GM19397 (cell line): ENCODE data around the gene TIMMDC1.
A peak's percentile ranks its signal among the peaks of the same experiment; 100 is the strongest.

Source experiments
- ATAC-seq: cut with Tn5 transposase; IDR thresholded peaks from one replicate; pipeline ENCODE4 v1.9.1; 2021; ENCODE audit warnings: mild to moderate bottlenecking, moderate library complexity; ENCODE audit not compliant: unreplicated experiment

TIMMDC1 gene, protein sequence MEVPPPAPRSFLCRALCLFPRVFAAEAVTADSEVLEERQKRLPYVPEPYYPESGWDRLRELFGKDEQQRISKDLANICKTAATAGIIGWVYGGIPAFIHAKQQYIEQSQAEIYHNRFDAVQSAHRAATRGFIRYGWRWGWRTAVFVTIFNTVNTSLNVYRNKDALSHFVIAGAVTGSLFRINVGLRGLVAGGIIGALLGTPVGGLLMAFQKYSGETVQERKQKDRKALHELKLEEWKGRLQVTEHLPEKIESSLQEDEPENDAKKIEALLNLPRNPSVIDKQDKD

GRCh38 chr3:119498186-119499011 lies at the start of gene TIMMDC1:
Gene TIMMDC1 (plus strand): TSS chr3:119498547. CDS start chr3:119498734, 187 bp downstream.
- ATAC-seq: peak; percentile 99

- ATAC-seq: no peak
Observed at GRCh38 chr3:119453822-119454221, 44.5 kb upstream of the TIMMDC1 start.

GRCh38 chr3:119456469-119456868 lies 41.9 kb upstream of the TIMMDC1 start:
- no peak for ATAC-seq

DNA sequence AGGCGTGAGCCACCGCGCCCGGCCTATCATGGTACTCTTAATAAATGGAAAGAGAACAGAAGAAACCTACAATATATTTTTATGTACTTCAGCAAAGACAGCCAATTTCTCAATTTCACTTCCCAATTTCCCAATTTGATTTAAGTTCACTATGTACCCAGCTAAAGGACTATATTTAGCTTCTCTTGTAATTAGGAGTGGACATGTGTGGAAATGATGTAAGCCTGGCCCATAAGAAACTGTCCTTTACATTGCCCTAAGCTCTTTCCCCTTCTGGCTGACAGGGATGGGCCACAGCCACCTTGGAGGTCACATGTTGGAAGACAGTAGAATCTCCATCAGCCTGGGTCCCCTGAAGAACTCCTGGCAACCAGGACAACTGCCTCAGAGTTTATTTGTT lies 41.1 kb upstream of the TIMMDC1 start:
- no peak for ATAC-seq

DNA sequence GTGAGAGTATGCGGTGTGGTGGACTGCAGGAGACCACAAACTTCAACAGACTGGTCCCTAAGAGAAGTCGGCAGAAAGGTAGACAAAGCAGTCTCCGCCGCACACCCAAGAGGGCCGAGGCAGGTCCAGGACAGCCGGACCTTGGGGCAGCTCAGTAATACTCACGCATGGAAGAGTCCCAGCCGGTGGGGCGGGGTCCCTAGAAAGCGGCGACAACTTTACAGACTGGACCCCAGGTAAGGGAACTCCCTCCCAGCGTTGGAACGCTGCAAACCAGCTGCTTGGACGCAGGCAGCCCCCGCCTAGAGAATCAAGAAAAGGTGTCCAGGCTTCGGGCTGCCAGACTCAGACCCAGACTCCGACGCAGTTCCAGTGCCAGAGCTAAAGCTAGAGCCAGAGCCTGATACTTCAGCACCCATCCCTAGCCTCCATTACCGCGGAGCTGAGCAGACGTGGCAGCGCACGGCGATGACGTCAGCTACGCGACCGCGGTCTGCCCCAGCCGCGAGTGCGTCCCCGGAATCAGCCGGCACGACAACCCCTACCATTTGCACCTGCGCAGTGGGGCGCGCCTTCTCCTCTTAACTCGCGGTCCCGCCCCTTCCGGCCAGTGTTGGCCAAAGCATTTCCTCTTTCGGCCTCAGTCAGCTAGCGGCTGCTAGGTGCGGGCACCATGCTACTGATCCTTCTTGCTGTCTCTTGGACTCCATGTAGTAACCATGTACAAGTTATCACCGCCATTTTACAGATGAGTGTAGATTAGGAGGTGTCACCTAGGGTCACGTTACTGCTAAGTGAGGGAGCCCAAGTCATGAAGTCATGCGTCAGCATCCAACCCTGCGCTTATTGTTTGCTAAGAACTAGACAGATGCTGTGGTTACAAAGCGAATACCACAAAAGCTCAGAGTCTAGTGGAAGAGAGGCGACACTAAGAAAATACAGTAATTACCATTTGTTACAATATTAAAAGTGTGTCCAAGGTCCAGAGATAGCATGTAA lies 34.9 kb upstream of the TIMMDC1 start, which contains the start of gene TMEM39A:
TMEM39A (minus strand) TSS at position 445 of the 999 bp plus-strand sequence. CDS start 1,541 bp downstream, outside the sequence.
- ATAC-seq: peak; percentile 95

- ATAC-seq: no peak
Observed at GRCh38 chr3:119468041-119468440, 30.3 kb upstream of the TIMMDC1 start.

DNA sequence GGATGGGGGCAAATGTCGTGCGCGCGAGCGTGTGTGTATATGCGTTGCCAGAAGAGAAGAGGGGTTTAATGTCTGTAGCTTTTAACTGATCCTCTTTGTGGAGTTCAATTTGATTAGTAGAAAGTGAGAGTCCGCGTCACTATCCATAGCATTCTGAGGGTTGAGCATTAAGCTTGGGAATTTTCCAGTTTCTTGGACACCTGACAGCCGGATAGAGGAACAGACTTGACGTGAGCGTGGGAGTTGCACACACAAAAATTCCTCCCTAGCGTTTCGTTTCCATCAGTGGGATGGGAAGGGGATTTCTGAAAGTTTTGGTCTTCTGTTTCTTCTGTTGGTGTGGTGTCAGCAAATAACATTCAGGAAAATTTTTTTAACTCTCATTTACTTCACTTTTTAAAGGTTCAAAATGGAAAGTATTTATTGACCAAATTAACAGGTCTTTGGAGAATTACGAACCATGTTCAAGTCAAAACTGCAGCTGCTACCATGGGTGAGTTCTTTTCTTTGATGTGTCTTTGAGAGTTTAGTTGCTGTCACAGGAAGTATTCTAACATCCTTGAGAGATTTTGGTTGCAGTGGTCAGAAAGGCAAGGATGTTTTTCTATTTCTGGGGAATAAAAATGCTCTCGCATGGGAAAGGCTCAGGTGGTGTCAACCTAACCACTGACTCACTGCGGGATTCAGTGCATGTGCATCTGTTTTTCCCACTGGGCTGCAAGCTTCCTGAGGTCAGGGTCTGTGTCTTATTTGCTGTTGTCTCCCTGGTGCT lies 28.7 kb upstream of the TIMMDC1 start:
- ATAC-seq: no peak

DNA sequence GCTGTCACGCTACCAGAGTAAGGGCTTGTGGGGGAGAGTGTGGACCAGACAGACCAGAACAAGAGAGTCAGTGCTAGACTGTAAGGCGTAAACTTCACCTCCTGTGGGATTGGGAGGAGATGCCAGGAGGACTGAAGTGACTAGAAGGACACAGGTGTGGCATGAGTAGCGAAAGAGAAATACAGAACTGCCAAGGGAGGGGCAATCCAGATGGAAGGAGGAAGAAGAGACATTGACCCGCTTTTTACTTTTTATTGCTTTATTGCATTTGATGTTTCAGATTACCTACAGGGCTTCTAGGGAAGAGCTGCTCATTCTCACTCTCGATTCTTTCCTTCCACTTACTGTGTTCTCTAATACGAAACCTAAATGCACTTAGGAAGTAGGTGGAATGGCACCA lies 27.5 kb upstream of the TIMMDC1 start:
- ATAC-seq: no peak

GRCh38 chr3:119481079-119481478 lies 17.3 kb upstream of the TIMMDC1 start:
- ATAC-seq: no peak

DNA sequence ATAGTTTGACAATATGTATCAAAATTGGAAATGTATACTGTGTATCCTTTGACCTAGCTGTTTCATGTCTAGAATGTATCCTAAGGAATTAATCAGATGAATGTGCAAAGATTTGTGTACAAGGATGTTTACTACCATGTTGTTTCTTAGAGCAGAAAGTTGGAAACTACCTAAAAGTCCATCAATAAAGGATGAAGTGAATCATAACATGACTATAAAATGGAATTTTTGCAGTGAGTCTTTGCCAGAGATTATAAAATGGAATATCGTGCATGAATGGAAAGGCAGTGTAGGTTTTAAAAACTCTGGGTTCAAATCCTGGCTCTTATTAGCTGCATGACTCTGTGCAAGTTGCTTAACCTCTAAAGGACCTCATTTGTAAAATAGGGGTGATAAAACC lies 15.2 kb upstream of the TIMMDC1 start:
- ATAC-seq: no peak

DNA sequence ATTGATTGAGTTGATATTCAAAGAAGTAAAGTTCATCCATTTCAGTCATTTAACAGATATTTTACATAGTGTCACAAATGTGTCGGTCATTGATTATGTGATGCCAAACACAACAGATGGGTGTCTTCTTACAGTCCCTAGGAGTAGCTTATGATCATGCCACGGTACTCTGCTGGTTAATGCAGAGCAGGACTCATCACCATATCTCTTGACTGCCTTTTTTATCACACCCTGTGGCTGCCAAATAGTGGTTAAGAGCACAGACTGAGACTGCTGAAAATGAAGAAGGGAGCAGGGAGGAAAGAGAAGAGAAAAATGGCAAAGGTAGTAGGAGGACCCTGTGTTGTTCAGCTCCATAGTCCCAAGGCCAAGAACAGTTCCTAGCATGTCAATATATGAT lies 12.8 kb upstream of the TIMMDC1 start:
- ATAC-seq: no peak

GRCh38 chr3:119490153-119490552 lies 8.2 kb upstream of the TIMMDC1 start:
- ATAC-seq: no peak

- ATAC-seq: no peak
Observed at GRCh38 chr3:119492128-119492527, 6.2 kb upstream of the TIMMDC1 start.

GRCh38 chr3:119492810-119493209 lies 5.5 kb upstream of the TIMMDC1 start:
- no peak for ATAC-seq

- ATAC-seq: no peak
Observed at GRCh38 chr3:119494597-119494996, 3.8 kb upstream of the TIMMDC1 start.

DNA sequence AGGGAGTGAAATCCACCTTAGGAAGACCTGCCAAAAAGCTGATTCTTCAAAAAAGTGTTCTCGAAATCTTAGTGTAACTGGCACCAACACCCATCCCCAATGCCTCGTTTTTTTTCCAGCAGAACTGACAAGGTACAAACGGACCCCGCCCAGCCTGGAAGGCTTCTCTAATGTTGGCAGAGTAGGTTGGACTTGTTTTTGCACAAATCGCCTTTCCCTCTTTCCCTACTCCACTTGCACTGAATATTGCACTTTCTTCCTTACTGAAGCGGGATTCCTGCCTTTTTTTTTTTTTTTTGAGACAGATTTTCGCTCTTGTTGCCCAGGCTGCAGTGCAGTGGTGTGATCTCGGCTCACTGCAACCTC lies 544 bp upstream of the TIMMDC1 start:
- no peak for ATAC-seq

- no peak for ATAC-seq
Observed at GRCh38 chr3:119500265-119500664, 1.9 kb downstream of the TIMMDC1 start.

GRCh38 chr3:119500901-119501300 lies 2.6 kb downstream of the TIMMDC1 start:
- ATAC-seq: no peak

DNA sequence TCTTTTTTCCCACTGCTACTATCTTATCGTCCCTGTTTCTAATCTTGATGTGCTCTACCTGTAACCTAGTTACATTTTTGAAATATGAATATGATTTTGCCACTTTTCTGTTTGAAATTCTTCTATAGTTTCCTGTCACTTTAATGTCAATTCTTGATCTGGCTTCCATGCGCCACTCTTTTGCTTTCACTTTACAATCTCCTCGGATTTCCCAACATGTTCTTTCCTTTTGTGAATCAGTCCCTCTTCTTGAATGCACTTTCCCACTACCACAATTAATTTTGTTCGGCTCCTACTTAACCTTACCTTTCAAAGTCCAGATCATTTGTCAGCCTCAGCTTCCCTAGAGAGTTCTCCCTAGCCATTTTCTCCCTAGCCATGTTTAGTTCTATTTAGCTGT lies 8.3 kb downstream of the TIMMDC1 start:
- no peak for ATAC-seq

DNA sequence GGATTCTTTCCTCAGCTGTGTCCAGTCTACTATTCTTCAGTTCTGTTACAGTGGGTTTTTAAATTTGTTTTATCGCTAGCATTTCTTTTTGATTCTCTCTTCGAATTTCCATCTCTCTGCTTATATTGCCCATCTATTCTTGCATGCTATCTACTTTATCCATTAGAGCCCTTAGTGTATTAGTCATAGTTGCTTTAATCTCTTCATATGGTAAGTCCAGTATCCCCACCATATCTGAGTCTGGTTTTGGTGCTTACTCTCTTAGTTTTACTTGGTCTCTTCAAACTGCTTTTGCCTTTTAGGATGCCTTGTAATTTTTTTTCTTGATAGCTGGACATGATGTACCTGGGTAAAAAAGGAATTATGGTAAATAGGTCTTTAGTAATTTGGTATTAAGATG lies 9.1 kb downstream of the TIMMDC1 start:
- ATAC-seq: no peak
